Effector memory CD4-positive, alpha-beta T cell (primary cell): ENCODE results near the gene GLP1R.

Experiments
- DNase-seq, 3 donors: peaks; one replicate each; pipeline ENCODE4 v3.0.0-alpha.2; 2020
- H3K27ac ChIP-seq: 2 replicates; pipeline ENCODE4 v1.7.0; 2013; ENCODE audit warnings: mild to moderate bottlenecking, low read length, moderate library complexity; ENCODE audit not compliant: insufficient read depth, poor library complexity, severe bottlenecking
- H3K27me3 ChIP-seq: replicated peaks from 2 replicates; pipeline ENCODE4 v1.7.0; 2013; ENCODE audit warnings: mild to moderate bottlenecking, low read length; ENCODE audit not compliant: insufficient read depth, control insufficient read depth, poor library complexity, severe bottlenecking
- H3K36me3 ChIP-seq: 2 replicates; pipeline ENCODE4 v1.7.0; 2013; ENCODE audit warnings: mild to moderate bottlenecking, low read length, moderate library complexity; ENCODE audit not compliant: control insufficient read depth, insufficient read depth
- H3K4me1 ChIP-seq: 2 replicates; pipeline ENCODE4 v1.7.0; 2013; ENCODE audit warnings: low read length, mild to moderate bottlenecking; ENCODE audit not compliant: control insufficient read depth, insufficient read depth, poor library complexity, severe bottlenecking
- H3K4me3 ChIP-seq: 2 replicates; pipeline ENCODE4 v1.7.0; 2013; ENCODE audit warnings: low read length, low read depth, mild to moderate bottlenecking; ENCODE audit not compliant: insufficient read depth, poor library complexity, severe bottlenecking
- H3K9me3 ChIP-seq: 2 replicates; pipeline ENCODE4 v1.7.0; 2013; ENCODE audit warnings: mild to moderate bottlenecking, low read length, moderate library complexity; ENCODE audit not compliant: control insufficient read depth

The GLP1R gene

DNA sequence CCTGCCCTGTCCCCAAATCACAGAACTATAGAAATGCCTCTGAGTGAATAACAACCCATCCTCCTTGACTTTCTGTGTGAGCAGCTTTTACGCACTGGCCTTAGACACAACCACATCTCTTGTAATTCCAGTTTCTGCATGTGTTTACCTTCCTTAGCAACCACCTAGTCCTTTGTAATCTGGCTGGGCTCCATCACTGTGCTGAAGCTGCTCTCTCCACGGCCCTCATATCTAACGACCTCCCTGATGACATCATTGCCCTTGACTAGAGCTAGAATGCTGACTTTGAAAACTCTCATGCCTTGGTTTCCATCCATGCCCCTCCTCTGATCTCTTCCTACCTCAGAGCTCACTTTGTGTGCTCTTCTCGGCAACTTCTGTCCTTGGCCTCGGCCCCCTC is 30.5 kb upstream of the GLP1R start:
- H3K36me3 ChIP-seq = no peaks in the 10 kb centered on the region
- no peaks in the 10 kb centered on the region for H3K27me3 ChIP-seq
- no peaks in the 10 kb centered on the region for H3K9me3 ChIP-seq
- no peaks in the 10 kb centered on the region for H3K4me1 ChIP-seq
- H3K4me3 ChIP-seq = no peak overlapping the region
- no peak overlapping the region for H3K27ac ChIP-seq
- DNase-seq = no peak

- H3K27ac ChIP-seq = no peak overlapping the region
- H3K27me3 ChIP-seq = no peaks in the 10 kb centered on the region
- DNase-seq = no peak
Measured at GRCh38 chr6:39020136-39020535, 28.4 kb upstream of the GLP1R start.

GRCh38 chr6:39021041-39021440 is 27.5 kb upstream of the GLP1R start:
- no peak overlapping the region for H3K27ac ChIP-seq
- no peaks in the 10 kb centered on the region for H3K4me1 ChIP-seq
- H3K36me3 ChIP-seq = no peaks in the 10 kb centered on the region
- no peaks in the 10 kb centered on the region for H3K27me3 ChIP-seq
- DNase-seq = no peak
- H3K4me3 ChIP-seq = no peak overlapping the region
- no peaks in the 10 kb centered on the region for H3K9me3 ChIP-seq

More at GRCh38 chr6:39020136-39020535, 28.4 kb upstream of the GLP1R start:
- H3K9me3 ChIP-seq = no peaks in the 10 kb centered on the region
- no peak overlapping the region for H3K4me3 ChIP-seq
- no peaks in the 10 kb centered on the region for H3K4me1 ChIP-seq
- no peaks in the 10 kb centered on the region for H3K36me3 ChIP-seq

GRCh38 chr6:39021779-39022178 is 26.8 kb upstream of the GLP1R start:
- Histone ChIP-seq H3K4me1 (no peaks in the 10 kb centered on the region), H3K9me3 (no peaks in the 10 kb centered on the region), H3K36me3 (no peaks in the 10 kb centered on the region), H3K4me3 (no peak overlapping the region), H3K27ac (no peak overlapping the region), H3K27me3 (no peaks in the 10 kb centered on the region)
- DNase-seq = no peak

GRCh38 chr6:39026175-39026574 is 22.4 kb upstream of the GLP1R start:
- no peaks in the 10 kb centered on the region for H3K27me3 ChIP-seq
- no peaks in the 10 kb centered on the region for H3K36me3 ChIP-seq
- no peaks in the 10 kb centered on the region for H3K4me1 ChIP-seq
- H3K4me3 ChIP-seq = no peak overlapping the region
- DNase-seq = no peak
- H3K9me3 ChIP-seq = no peaks in the 10 kb centered on the region
- no peak overlapping the region for H3K27ac ChIP-seq

DNA sequence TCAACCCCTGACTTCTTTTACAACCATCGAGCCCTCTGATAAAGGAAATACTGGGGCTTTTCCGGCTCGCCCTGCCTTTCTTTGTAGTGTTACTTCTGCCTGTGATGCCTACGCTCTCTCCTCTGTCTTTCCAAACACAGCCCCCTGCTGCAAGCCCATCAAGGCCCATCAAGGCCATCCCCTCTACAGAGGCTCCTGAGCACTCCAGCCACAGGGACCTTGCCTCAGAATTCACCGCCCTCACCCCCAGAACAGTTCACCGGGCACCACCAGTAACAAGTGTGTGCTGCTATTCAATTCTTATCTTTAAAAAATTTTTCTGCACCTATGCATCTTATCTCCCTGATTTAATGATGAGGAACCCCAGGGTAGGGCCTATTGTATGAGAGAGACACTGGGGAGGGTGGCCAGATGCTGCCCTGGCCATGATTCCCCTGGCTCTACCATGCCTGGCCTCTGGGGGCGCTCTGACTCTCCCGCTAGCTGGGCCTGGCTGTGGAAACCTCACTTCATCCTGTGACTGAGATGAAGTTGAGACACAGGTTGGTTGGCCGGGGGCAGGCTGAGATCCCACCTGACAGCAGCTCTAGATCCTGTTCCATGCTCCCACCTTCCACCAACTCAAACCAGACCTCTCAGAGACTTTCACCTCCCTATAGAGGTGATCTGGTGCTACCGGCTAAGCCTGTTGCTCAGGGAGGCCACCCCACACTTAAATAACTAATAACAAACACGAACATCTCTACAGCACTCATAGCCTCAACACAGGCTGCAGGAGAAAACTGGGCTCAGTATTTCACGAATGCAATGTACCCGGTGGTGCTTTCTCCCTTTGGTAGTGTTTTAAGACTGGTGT is 19.2 kb upstream of the GLP1R start:
- H3K36me3 ChIP-seq = no peaks in the 10 kb centered on the region
- H3K27me3 ChIP-seq = no peaks in the 10 kb centered on the region
- no peak for DNase-seq
- H3K27ac ChIP-seq = no peak overlapping the region
- no peaks in the 10 kb centered on the region for H3K4me1 ChIP-seq
- H3K4me3 ChIP-seq = no peak overlapping the region
- H3K9me3 ChIP-seq = no peaks in the 10 kb centered on the region

DNA sequence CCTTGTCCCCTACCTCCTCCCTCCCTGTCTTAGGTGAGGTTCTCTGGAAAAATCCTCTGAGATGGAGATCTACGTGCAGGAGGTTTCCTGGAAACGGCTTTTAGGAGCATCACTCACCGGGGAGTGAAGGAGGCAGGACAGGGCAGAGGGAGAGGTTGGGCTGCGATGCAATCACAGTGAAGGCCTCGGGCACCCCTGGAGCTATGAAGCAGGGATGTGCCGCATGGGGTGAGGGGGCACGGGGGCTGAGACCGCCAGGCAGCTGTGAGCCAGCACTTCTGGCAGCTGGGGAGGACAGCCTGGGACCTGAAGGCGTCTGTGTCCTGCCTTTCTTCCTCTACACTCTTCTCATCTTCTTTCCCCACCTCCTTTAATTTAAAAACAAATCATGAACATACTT is 12.9 kb upstream of the GLP1R start:
- no peaks in the 10 kb centered on the region for H3K9me3 ChIP-seq
- no peaks in the 10 kb centered on the region for H3K36me3 ChIP-seq
- peaks cover 4% of the 10 kb centered on the region for H3K27me3 ChIP-seq

DNA sequence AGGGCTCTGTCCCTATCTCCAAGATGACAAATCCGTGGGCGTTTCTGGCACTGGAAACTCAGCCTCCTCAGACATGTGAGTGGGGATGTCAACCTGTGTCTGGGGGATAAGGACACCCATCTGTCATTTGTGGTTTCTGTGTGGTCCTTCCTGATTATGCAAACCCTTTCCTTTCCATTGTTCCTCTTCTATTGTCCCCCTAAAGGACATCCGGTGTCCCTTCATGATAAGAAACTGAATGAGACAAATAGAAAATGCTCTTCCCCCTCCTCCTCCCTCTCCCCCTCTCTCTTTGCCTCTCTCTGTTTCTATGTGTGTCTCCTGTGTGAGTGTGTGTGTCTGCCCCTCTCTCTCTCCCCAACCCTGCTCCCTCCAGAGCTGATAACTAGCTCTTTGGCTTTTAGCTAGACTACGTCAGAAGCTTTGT is 11.5 kb upstream of the GLP1R start:
- DNase-seq = no peak
- H3K4me3 ChIP-seq = no peak overlapping the region
- no peaks in the 10 kb centered on the region for H3K4me1 ChIP-seq
- H3K27ac ChIP-seq = no peak overlapping the region
- no peaks in the 10 kb centered on the region for H3K36me3 ChIP-seq
- H3K27me3 ChIP-seq = peaks cover 4% of the 10 kb centered on the region
- no peaks in the 10 kb centered on the region for H3K9me3 ChIP-seq

More for the DNA sequence above, 12.9 kb upstream of the GLP1R start:
- DNase-seq = no peak
- H3K4me1 ChIP-seq = no peaks in the 10 kb centered on the region
- no peak overlapping the region for H3K4me3 ChIP-seq
- no peak overlapping the region for H3K27ac ChIP-seq

DNA sequence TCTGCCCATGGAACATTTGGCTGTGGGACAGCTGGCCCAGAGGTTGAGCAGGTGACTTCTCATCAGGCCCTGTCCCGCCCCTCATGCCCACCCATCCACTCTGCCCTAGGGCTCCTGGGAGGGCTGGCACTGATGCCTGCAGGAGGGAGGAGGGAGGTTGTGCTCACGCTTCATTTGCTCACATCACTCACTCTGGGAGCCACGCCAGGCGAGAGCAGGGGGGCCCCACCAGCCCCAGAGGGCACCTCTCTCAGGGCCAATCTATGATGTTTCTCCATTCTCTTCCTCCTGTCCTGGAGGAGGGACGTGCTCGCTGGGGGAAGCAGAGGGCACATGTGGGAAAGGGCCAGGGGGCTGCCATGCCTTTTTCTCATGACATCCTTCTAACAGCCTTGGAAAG is 10.9 kb upstream of the GLP1R start:
- Histone ChIP-seq H3K9me3 (no peaks in the 10 kb centered on the region), H3K27ac (no peak overlapping the region), H3K4me1 (no peaks in the 10 kb centered on the region), H3K36me3 (no peaks in the 10 kb centered on the region), H3K27me3 (peaks cover 4% of the 10 kb centered on the region), H3K4me3 (no peak overlapping the region)
- DNase-seq = no peak

GRCh38 chr6:39040080-39040673 is 8.4 kb upstream of the GLP1R start:
- no peak overlapping the region for H3K27ac ChIP-seq
- H3K4me1 ChIP-seq = no peaks in the 10 kb centered on the region
- H3K4me3 ChIP-seq = no peak overlapping the region
- H3K36me3 ChIP-seq = no peaks in the 10 kb centered on the region
- H3K9me3 ChIP-seq = no peaks in the 10 kb centered on the region
- H3K27me3 ChIP-seq = peaks cover 4% of the 10 kb centered on the region
- no peak for DNase-seq
